Measurements from ENCODE around the gene MRPS23. TPM values are rescaled to one million over a fixed set of nuclear protein-coding genes. Genes with fewer than 3 reads are reported as not detected.

The MRPS23 gene
- total and polyA plus RNA-seq, 2 of the 8 experiments (the other 6 are each of a cell fraction or from before 2014, with no cell fraction given) = 38.6 to 60.4 TPM

- TF ChIP-seq TCF12 (IDR thresholded peaks at IDR 0.05; ENCODE audit: low read depth, low read length) = no peak
- no peak for TF ChIP-seq E2F6 (IDR thresholded peaks at IDR 0.05)
- no peak for TF ChIP-seq YY1 (IDR thresholded peaks at IDR 0.05; ENCODE audit: low read depth, low read length)
- TF ChIP-seq POLR2AphosphoS5 (IDR thresholded peaks at IDR 0.05; ENCODE audit: low read depth, low read length) = no peak
- no peak for TF ChIP-seq TEAD4 (IDR thresholded peaks at IDR 0.05; ENCODE audit: low read depth, low read length)
- no peak for TF ChIP-seq BCL11A (IDR thresholded peaks at IDR 0.05; ENCODE audit: low read depth in 2 of 2, low read length in 2 of 2)
These were observed 14.4 kb upstream of the MRPS23 start (continued) for GRCh38 chr17:57864273-57864672.
